ENCODE results near the gene SCUBE1. TPM values are rescaled to one million over a fixed set of nuclear protein-coding genes. Genes with fewer than 3 reads are reported as not detected.

Gene SCUBE1
- total RNA-seq, 3 donors from 2014 or later, result 0.48 to 0.98 (median 0.88) TPM

- no peak overlapping the region for H3K4me3 ChIP-seq
- H3K9me3 ChIP-seq, result no peaks in the 10 kb centered on the region
- no peaks in the 10 kb centered on the region for H3K36me3 ChIP-seq
- TF ChIP-seq CTCF (IDR thresholded peaks at IDR 0.05), result no peak
- intact Hi-C loops (cut with DNase I; ENCODE audit: low total_unique reads), result no loop called here
- H3K27ac ChIP-seq, result no peak overlapping the region
- H3K4me1 ChIP-seq, result no peaks in the 10 kb centered on the region
- H3K27me3 ChIP-seq, result no peaks in the 10 kb centered on the region
- no peak for DNase-seq (ENCODE audit: low spot score in 2 of 2)
Measured at GRCh38 chr22:43179911-43180195, 163.3 kb downstream of the SCUBE1 start.

DNA sequence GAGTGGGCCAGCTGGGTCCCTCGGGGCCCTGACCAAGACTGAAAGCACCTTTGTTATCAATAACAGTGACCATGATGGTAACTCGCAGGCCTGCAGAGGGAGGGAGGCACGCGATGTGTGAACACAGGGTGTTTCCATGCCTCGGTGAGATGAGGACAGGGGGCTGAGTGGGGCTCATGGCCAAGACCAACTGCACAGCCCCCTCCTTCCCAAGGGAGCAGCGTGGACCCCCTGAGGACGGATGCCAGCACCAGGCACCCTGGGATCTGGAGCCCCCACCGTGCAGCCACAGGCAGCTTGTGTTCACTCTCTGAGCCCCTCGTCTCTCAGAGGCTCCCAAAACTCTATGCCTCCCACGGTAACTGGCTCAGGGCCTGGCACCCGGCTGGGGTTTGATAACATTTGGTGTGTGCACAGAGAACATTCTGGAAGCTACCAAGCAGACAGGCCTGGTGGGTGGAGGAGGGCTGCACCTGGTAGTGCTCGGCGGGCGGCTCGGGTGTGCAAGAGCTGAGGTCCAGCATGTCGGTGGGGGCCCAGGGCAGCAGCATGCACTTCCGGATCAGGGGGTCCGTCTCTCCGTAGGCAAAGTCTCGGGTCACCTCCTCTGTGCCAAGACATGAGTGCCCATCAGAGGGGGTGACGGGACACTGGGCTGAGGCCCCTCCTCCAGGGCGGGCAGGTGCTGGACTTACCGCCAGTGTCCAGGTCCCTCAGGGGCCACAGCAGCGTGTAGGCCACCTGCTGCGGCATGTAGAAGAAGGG is 163.8 kb downstream of the SCUBE1 start:
- intact Hi-C loops (cut with DNase I; ENCODE audit: low total_unique reads), result no loop called here
- DNase-seq (ENCODE audit: low spot score in 2 of 2), result no peak
- no peak overlapping the region for H3K27ac ChIP-seq
- no peak overlapping the region for H3K4me3 ChIP-seq
- H3K4me1 ChIP-seq, result no peaks in the 10 kb centered on the region
- TF ChIP-seq CTCF (IDR thresholded peaks at IDR 0.05), result no peak
- no peaks in the 10 kb centered on the region for H3K9me3 ChIP-seq
- no peaks in the 10 kb centered on the region for H3K27me3 ChIP-seq
- no peaks in the 10 kb centered on the region for H3K36me3 ChIP-seq

GRCh38 chr22:43177479-43177878 is 165.7 kb downstream of the SCUBE1 start:
- Histone ChIP-seq H3K27me3 (no peaks in the 10 kb centered on the region), H3K27ac (no peak overlapping the region), H3K9me3 (no peaks in the 10 kb centered on the region), H3K4me3 (no peak overlapping the region), H3K4me1 (no peaks in the 10 kb centered on the region), H3K36me3 (no peaks in the 10 kb centered on the region)
- DNase-seq (ENCODE audit: low spot score in 2 of 2), result no peak
- no peak for TF ChIP-seq POLR2A (IDR thresholded peaks at IDR 0.05)
- no peak for TF ChIP-seq CTCF (IDR thresholded peaks at IDR 0.05)
- TF ChIP-seq POLR2AphosphoS5 (IDR thresholded peaks at IDR 0.05), result no peak
- intact Hi-C loops (cut with DNase I; ENCODE audit: low total_unique reads), result no loop called here

GRCh38 chr22:43176090-43176489 is 167.1 kb downstream of the SCUBE1 start:
- no peak for TF ChIP-seq POLR2A (IDR thresholded peaks at IDR 0.05)
- no peak for TF ChIP-seq POLR2AphosphoS5 (IDR thresholded peaks at IDR 0.05)
- TF ChIP-seq CTCF (IDR thresholded peaks at IDR 0.05), result no peak
- DNase-seq (ENCODE audit: low spot score in 2 of 2), result no peak
- intact Hi-C loops (cut with DNase I; ENCODE audit: low total_unique reads), result no loop called here
- Histone ChIP-seq H3K36me3 (no peaks in the 10 kb centered on the region), H3K4me1 (no peaks in the 10 kb centered on the region), H3K4me3 (no peak overlapping the region), H3K27ac (no peak overlapping the region), H3K27me3 (no peaks in the 10 kb centered on the region), H3K9me3 (no peaks in the 10 kb centered on the region)

GRCh38 chr22:43174941-43175531 is 168.1 kb downstream of the SCUBE1 start:
- intact Hi-C loops (cut with DNase I; ENCODE audit: low total_unique reads), result no loop called here
- no peaks in the 10 kb centered on the region for H3K27me3 ChIP-seq
- H3K9me3 ChIP-seq, result no peaks in the 10 kb centered on the region
- no peak overlapping the region for H3K4me3 ChIP-seq
- H3K36me3 ChIP-seq, result no peaks in the 10 kb centered on the region
- H3K4me1 ChIP-seq, result no peaks in the 10 kb centered on the region
- no peak for DNase-seq (ENCODE audit: low spot score in 2 of 2)
- H3K27ac ChIP-seq, result no peak overlapping the region
- TF ChIP-seq POLR2AphosphoS5 (IDR thresholded peaks at IDR 0.05) (no peak), CTCF (IDR thresholded peaks at IDR 0.05) (no peak), POLR2A (IDR thresholded peaks at IDR 0.05) (no peak)
